Fibroblast of skin of right biceps (primary cell): ENCODE results near the gene IL17F.
"Not testable (repeated sequence)": the region's sequence is repeated elsewhere in the genome, so short reads cannot be mapped to it uniquely, and the experiment has no call there.

Experiments
- DNase-seq: peaks from one replicate; pipeline ENCODE4 v3.0.0-alpha.2; 2013

IL17F gene

GRCh38 chr6:52243282-52243893, 912 bp downstream of the IL17F start:
- no peak for DNase-seq

GRCh38 chr6:52241819-52242218, 2.5 kb downstream of the IL17F start:
- DNase-seq, result no peak

DNA sequence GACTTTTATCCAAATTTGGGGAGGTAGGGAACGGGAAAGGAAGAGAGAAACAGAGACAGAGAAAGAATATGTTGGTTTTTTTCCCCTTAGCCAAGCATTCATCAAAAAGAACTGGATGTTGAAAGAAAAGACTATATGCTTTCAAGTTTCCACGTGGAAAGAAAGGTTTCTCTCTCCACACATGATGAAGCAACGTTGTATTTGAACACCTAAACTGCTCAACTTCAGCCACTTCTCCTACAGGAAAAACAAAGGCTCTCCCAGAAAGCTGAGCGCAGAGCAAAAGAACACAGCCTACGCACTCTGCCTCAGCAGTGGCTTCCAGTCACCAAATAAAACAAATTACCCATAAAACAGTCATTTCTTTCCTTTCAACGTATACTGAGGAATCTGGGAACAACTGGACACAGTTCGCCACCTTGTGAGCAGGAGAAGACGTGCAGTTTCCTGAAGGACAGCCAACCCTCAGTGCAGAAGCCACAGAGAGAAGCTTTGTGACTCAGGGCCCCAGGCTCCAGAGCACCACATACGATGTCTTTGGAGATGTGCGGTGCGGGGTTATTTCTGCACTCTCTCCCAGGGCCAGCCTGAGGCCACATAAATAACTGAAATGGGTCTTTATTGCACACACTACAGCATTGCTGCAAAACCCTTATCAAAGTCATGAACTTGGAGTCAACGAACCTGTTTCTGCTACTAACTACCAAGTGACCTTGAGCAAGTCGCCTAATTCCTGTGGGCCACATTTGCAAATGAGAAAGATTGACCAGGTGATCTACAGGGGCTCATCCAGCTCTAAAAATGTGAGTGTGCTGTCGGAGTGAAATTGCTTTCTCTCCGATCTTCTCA, 10.1 kb downstream of the IL17F start:
- DNase-seq, result peak; percentile 71

GRCh38 chr6:52233005-52233404, 11.3 kb downstream of the IL17F start:
- DNase-seq, result no peak

GRCh38 chr6:52231406-52232127, 12.7 kb downstream of the IL17F start:
- DNase-seq, result peak; percentile 10

GRCh38 chr6:52230685-52231084, 13.6 kb downstream of the IL17F start:
- no peak for DNase-seq

DNA sequence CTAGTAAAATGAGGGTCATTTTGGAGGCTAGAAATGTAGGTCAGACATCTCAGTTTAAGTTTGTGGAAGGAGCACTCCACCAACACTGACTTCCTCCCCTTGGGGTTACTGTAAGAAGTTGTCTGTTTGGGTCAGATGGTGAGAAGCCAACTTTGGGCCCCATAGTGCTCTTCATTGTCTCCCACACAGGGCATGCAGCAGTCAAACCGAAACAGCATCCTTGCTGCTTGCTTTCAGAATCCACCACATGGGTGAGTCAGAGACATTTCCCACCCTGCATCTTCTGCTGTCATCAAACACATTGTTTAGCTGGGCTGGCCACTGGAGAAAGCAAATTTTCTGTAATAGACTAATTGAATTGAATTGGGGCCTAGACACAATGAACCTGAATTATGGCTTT, 16.8 kb downstream of the IL17F start:
- no peak for DNase-seq

GRCh38 chr6:52221302-52221701, 23.0 kb downstream of the IL17F start:
- DNase-seq, result peak; percentile 18

GRCh38 chr6:52217761-52218160, 26.5 kb downstream of the IL17F start:
- no peak for DNase-seq

DNA sequence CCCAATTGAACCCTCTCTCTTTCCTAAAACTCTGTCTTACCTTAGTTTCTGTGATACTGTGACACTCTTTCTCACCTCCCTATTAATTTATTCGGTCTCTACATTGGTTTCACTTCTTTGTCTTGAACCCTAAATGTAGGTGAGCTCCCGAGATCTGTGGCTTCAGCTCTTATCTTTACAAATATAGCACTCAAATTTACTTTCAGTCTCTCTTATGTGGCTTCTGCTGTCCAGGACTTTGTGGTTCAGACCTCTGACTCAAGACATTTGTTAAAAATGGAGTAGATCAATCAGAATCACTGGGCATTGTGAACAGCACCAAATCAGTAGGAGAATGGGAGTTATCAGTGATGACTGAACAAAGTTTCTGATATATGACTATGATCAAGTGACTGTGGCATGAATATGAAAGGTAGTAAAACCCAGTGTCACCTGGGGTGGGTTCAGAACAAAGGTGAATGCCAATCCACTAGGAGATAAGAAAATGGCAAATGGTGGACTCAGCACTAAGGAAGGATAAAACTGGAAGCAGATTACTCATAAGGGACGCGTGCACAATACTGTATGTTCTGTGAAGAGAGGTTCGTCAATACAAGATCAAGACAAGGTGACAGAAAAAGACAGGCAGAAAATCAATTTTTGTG, 27.2 kb downstream of the IL17F start:
- no peak for DNase-seq

GRCh38 chr6:52215787-52216186, 28.5 kb downstream of the IL17F start:
- no peak for DNase-seq

DNA sequence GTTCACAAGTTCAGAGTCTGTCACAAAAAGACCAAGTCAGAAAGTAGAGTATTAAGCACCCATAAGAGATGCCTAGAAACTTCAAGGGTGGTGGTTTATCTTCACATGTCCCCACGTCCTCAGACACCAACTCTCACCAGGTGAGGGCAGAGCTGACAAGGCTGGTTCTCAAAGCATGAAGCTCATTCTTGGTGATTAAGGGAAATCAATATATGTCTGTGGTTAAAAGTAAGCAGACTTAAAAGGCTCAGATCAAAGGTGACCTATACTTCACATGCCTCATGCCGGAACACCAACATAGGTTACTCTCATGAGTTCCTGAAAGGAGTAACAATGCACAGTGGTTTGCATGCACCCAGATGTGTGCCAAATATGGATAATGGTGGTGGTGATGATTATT, 31.2 kb downstream of the IL17F start:
- no peak for DNase-seq

DNA sequence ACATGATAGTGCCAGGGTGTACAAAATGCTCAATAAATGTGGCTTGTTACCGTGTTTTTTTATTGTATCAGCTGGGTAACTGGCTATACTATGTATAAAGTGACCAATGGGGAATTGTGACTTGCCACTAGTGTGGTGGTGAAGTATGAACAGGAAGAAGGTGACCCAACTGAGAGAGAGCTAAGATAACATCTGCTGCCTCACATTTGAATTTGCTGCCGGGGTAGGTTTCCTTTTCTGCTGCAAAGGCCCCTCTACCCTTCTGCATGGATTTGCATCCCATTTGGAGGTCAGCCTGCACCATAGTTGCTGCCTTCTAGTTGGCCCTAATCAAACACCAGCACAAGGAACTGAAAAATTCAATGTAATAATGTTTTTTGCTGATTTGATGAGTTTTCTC, 34.1 kb downstream of the IL17F start:
- no peak for DNase-seq

DNA sequence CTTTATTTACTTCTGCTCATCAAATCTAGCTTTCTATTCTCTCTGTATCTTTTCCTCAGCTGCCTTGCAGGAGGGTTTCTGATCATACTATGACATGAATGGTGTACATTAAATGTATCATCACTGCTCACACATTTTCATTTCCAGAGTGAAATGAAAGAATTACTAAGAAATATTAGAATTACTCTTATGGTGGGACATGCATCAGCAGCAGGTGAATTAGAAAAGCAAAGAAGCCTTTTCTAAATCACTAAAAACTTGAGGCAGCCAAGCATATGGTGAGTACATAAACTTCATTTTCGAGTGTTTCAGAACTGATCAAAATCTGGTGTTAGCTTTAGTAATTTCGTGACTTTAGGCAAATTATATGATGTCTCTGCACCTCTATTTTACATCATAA, 34.5 kb downstream of the IL17F start:
- DNase-seq, result no peak

- no peak for DNase-seq
Observed at GRCh38 chr6:52208612-52209011, 35.7 kb downstream of the IL17F start.

DNA sequence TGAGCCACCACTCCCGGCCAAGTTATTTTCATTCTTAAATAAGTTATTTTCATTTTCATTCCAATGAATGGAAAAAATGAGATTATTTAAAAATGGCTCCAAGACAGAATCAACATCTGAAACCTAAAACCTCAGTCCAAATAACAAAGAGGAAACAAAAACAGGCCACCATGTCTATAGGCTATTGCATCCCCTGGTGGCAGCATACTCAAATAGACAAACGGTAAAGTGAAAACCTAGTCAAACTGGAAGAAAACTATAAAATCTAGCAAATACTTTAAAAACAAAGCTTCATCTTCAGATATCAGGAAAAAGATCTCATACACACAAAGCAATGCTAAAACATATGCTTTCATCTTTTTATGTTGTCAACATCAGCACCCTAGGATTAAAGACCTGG, 37.2 kb downstream of the IL17F start:
- no peak for DNase-seq

- no peak for DNase-seq
Observed at GRCh38 chr6:52201493-52201892, 42.8 kb downstream of the IL17F start.

- DNase-seq, result no peak
Observed at GRCh38 chr6:52201046-52201445, 43.3 kb downstream of the IL17F start.

- DNase-seq, result not testable (repeated sequence)
Observed at GRCh38 chr6:52200088-52200487, 44.2 kb downstream of the IL17F start.

- no peak for DNase-seq
Observed at GRCh38 chr6:52195886-52196285, 48.4 kb downstream of the IL17F start.

GRCh38 chr6:52191824-52192223, 52.5 kb downstream of the IL17F start:
- DNase-seq, result no peak

DNA sequence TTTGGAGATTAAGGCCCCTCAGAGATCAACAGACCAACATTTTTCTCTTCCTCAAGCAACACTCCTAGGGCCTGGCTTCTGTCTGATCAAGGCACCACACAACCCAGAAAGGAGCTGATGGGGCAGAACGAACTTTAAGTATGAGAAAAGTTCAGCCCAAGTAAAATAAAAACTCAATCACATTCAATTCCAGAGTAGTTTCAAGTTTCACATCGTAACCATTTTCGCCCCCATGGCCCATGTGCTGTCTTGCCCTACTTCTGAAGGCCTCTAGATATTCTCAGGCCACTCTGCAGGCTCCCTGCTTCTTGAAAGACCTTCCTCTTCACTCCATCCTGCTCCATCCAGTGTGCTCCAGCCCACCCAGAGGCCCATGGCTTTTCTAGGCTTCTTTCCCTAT, 53.9 kb downstream of the IL17F start:
- no peak for DNase-seq

DNA sequence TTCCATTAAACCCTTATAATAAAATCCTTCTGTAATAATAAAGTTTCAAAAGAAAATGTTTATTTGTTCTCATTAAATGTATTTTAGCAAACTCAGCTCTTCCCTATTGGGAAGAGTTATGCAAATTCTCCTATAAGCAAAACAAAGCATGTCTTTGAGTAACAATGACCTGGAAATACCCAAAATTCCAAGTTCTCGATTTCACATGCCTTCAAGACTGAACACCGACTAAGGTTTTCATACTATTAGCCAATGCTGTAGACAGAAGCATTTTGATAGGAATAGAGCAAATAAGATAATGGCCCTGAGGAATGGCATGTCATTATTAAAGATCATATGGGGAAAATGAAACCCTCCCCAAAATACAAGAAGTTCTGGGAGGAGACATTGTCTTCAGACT, 54.3 kb downstream of the IL17F start:
- DNase-seq, result no peak
